HEK293T (cell line): Measurements from ENCODE around the gene LCE5A.

Source experiments
- CTBP1 ChIP-seq: fragments of 450-650 bp; IDR thresholded peaks from 2 replicates; pipeline ENCODE4 v1.6.1; 2016; ENCODE audit warnings: borderline replicate concordance
- FOXK2 ChIP-seq: fragments of 450-650 bp; IDR thresholded peaks from 2 replicates; pipeline ENCODE4 v1.6.1; 2016; ENCODE audit warnings: mild to moderate bottlenecking
- HDGF ChIP-seq: fragments of 450-650 bp; IDR thresholded peaks from 2 replicates; pipeline ENCODE4 v1.6.1; 2017; ENCODE audit warnings: antibody characterized with exemption, borderline replicate concordance
- NFRKB ChIP-seq: fragments of 450-650 bp; IDR thresholded peaks from 2 replicates; pipeline ENCODE4 v1.6.1; 2016; ENCODE audit warnings: mild to moderate bottlenecking, moderate library complexity
- ZNF384 ChIP-seq: fragments of 450-650 bp; IDR thresholded peaks from 2 replicates; pipeline ENCODE4 v1.6.1; 2016

- TF ChIP-seq HDGF (no peak), FOXK2 (no peak), ZNF384 (no peak), CTBP1 (no peak), NFRKB (no peak)
Observed at GRCh38 chr1:152537496-152537895, 26.9 kb downstream of the LCE5A start.
